ENCODE results near the gene PARD3B. TPM values are rescaled to one million over a fixed set of nuclear protein-coding genes. Genes with fewer than 3 reads are reported as not detected.

The PARD3B gene
- total RNA-seq, 1 experiment from 2014 or later: 3.9 TPM

DNA sequence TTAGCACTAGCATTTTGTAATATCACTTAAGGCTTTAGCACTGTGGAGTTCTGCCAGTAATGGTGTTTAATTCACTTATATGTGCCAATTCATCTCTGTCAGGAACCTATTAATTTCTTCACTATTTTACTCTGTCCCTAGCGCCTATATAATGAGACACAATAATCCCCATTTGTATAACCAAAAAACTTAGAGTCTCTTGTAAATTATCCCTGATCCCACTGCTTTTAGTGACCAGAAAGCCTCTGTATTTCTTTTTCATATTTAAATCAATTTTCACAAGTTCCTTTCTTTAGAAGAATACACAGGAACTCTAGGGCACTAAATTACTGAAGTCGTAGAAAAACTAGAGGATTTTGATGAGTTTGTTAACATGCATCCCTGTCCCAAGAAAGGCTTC lies 894.3 kb downstream of the PARD3B start:
- no peaks in the 10 kb centered on the region for H3K9me3 ChIP-seq (ENCODE audit: low read length)
- TF ChIP-seq CTCF (conservative IDR thresholded peaks at IDR 0.05; ENCODE audit: low read depth, low read length) (no peak), EZH2 (IDR thresholded peaks at IDR 0.05; ENCODE audit: low read length, unreplicated experiment) (no peak), EZH2phosphoT487 (IDR thresholded peaks at IDR 0.05; ENCODE audit: borderline replicate concordance, low read length) (no peak)
- ChIA-PET CTCF (no interaction called here), POLR2A (ENCODE audit: unreplicated experiment) (no interaction called here)
- H3K4me1 ChIP-seq (ENCODE audit: insufficient read depth, low read length): peaks cover 3% of the 10 kb centered on the region; the same call in 1 of the 2 replicates
- no peak overlapping the region for H3K4me2 ChIP-seq (ENCODE audit: low read length)
- no peaks in the 10 kb centered on the region for H3K36me3 ChIP-seq (ENCODE audit: low read depth, low read length)
- H3K27ac ChIP-seq (ENCODE audit: low read length): no peak overlapping the region
- intact Hi-C loops (cut with micrococcal nuclease): loop anchor here (5.0 kb wide), 1 partner anchor 238 kb away; no protein-coding TSS in a partner anchor
- no peaks in the 10 kb centered on the region for H3K9me2 ChIP-seq (replicated peaks; ENCODE audit: low read length)
- DNase-seq (no peak), ATAC-seq (no peak)
- no peak overlapping the region for H3K4me3 ChIP-seq (ENCODE audit: low read length)
- H2AFZ ChIP-seq (ENCODE audit: low read length): no peak overlapping the region
- H4K20me1 ChIP-seq (ENCODE audit: low read length): no peaks in the 10 kb centered on the region
- BruUV-seq (replicated peaks): no TSS peak
- H3K9ac ChIP-seq (ENCODE audit: low read length): no peak overlapping the region
- no peaks in the 10 kb centered on the region for H3K79me2 ChIP-seq (ENCODE audit: low read length)
- no peaks in the 10 kb centered on the region for H3K27me3 ChIP-seq (ENCODE audit: low read length)
- no peaks in the 10 kb centered on the region for H3F3A ChIP-seq (ENCODE audit: low read length, unreplicated experiment)

DNA sequence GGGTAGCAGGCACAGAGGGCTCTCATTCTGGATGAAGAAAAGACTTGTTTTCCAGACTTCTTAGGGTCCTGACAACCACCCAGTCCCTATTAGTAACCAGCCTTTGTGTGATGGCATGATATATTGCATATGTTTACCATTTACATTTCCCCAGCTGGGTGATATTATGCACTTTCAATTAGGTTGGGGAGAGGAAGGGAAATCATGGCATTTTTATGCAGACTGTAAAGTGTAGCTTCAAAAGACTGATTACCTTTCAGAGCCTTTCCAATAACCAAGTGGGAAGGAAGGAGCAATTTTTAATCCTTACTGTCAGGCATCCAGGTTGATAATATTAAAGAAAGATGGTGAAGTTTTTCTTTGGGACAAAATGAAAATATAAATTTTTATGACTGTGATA lies 896.2 kb downstream of the PARD3B start:
- no TSS peak for BruUV-seq (replicated peaks)
- H3K27me3 ChIP-seq (ENCODE audit: low read length): no peaks in the 10 kb centered on the region
- H3F3A ChIP-seq (ENCODE audit: low read length, unreplicated experiment): no peaks in the 10 kb centered on the region
- no peak overlapping the region for H3K9ac ChIP-seq (ENCODE audit: low read length)
- H3K4me2 ChIP-seq (ENCODE audit: low read length): no peak overlapping the region
- ChIA-PET CTCF (no interaction called here), POLR2A (ENCODE audit: unreplicated experiment) (no interaction called here)
- TF ChIP-seq CTCF (conservative IDR thresholded peaks at IDR 0.05; ENCODE audit: low read depth, low read length) (no peak), EZH2 (IDR thresholded peaks at IDR 0.05; ENCODE audit: low read length, unreplicated experiment) (no peak), EZH2phosphoT487 (IDR thresholded peaks at IDR 0.05; ENCODE audit: borderline replicate concordance, low read length) (no peak)
- no peaks in the 10 kb centered on the region for H3K9me3 ChIP-seq (ENCODE audit: low read length)
- no peak overlapping the region for H3K4me3 ChIP-seq (ENCODE audit: low read length)
- DNase-seq (no peak), ATAC-seq (no peak)
- no peaks in the 10 kb centered on the region for H4K20me1 ChIP-seq (ENCODE audit: low read length)
- no peak overlapping the region for H3K27ac ChIP-seq (ENCODE audit: low read length)
- no peak overlapping the region for H2AFZ ChIP-seq (ENCODE audit: low read length)
- H3K9me2 ChIP-seq (replicated peaks; ENCODE audit: low read length): no peaks in the 10 kb centered on the region
- no peaks in the 10 kb centered on the region for H3K4me1 ChIP-seq (ENCODE audit: insufficient read depth, low read length)
- H3K36me3 ChIP-seq (ENCODE audit: low read depth, low read length): no peaks in the 10 kb centered on the region
- H3K79me2 ChIP-seq (ENCODE audit: low read length): no peaks in the 10 kb centered on the region
- intact Hi-C loops (cut with micrococcal nuclease): no loop called here

GRCh38 chr2:205448189-205448588 lies 902.9 kb downstream of the PARD3B start:
- no peak overlapping the region for H3K27ac ChIP-seq (ENCODE audit: low read length)
- H2AFZ ChIP-seq (ENCODE audit: low read length): no peak overlapping the region
- BruUV-seq (replicated peaks): no TSS peak
- TF ChIP-seq EZH2phosphoT487 (IDR thresholded peaks at IDR 0.05; ENCODE audit: borderline replicate concordance, low read length): no peak
- no peak for TF ChIP-seq EZH2 (IDR thresholded peaks at IDR 0.05; ENCODE audit: low read length, unreplicated experiment)
- TF ChIP-seq CTCF (conservative IDR thresholded peaks at IDR 0.05; ENCODE audit: low read depth, low read length): no peak
- H3K79me2 ChIP-seq (ENCODE audit: low read length): no peaks in the 10 kb centered on the region
- H3K4me1 ChIP-seq (ENCODE audit: insufficient read depth, low read length): no peaks in the 10 kb centered on the region
- no peak for ATAC-seq
- POLR2A ChIA-PET (ENCODE audit: unreplicated experiment): no interaction called here
- no peak overlapping the region for H3K4me3 ChIP-seq (ENCODE audit: low read length)
- no peaks in the 10 kb centered on the region for H3K27me3 ChIP-seq (ENCODE audit: low read length)
- no peak for DNase-seq
- CTCF ChIA-PET: no interaction called here
- no peaks in the 10 kb centered on the region for H3K9me2 ChIP-seq (replicated peaks; ENCODE audit: low read length)
- H3K9me3 ChIP-seq (ENCODE audit: low read length): no peaks in the 10 kb centered on the region
- no peaks in the 10 kb centered on the region for H3F3A ChIP-seq (ENCODE audit: low read length, unreplicated experiment)
- H3K4me2 ChIP-seq (ENCODE audit: low read length): no peak overlapping the region
- no peak overlapping the region for H3K9ac ChIP-seq (ENCODE audit: low read length)
- intact Hi-C loops (cut with micrococcal nuclease): no loop called here
- no peaks in the 10 kb centered on the region for H4K20me1 ChIP-seq (ENCODE audit: low read length)
- H3K36me3 ChIP-seq (ENCODE audit: low read depth, low read length): no peaks in the 10 kb centered on the region

All from PC-3 (cell line).